ENCODE data around the gene NDUFV1.
"Not testable (repeated sequence)": the region's sequence is repeated elsewhere in the genome, so short reads cannot be mapped to it uniquely, and the experiment has no call there.

NDUFV1 gene

GRCh38 chr11:67586568-67587250 is 20.0 kb upstream of the NDUFV1 start:
- DNase-seq (ENCODE audit: low read depth), result no peak

- no peak for DNase-seq (ENCODE audit: low read depth)
Measured at GRCh38 chr11:67588136-67588503, 18.6 kb upstream of the NDUFV1 start.

DNA sequence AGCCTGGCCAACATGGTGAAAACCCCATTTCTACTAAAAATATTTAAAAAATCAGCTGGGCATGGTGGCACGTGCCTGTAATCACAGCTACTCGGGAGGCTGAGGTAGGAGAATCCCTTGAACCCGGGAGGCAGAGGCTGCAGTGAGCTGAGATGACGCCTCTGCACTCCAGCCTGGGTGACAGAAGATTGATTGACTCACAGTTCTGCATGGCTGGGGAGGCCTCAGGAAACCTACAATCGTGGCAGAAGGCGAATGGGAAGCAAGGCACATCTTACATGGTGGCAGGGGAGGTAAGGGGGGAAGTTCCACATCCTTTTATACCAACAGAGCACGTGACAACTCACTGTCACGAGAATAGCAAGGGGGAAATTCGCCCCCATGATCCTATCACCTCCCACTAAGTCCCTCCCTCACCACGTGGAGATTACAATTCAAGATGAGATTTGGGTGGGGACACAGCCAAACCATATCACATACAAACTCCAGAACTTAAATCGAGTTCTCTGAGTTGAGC is 17.8 kb upstream of the NDUFV1 start:
- DNase-seq (ENCODE audit: low read depth), result not testable (repeated sequence)

DNA sequence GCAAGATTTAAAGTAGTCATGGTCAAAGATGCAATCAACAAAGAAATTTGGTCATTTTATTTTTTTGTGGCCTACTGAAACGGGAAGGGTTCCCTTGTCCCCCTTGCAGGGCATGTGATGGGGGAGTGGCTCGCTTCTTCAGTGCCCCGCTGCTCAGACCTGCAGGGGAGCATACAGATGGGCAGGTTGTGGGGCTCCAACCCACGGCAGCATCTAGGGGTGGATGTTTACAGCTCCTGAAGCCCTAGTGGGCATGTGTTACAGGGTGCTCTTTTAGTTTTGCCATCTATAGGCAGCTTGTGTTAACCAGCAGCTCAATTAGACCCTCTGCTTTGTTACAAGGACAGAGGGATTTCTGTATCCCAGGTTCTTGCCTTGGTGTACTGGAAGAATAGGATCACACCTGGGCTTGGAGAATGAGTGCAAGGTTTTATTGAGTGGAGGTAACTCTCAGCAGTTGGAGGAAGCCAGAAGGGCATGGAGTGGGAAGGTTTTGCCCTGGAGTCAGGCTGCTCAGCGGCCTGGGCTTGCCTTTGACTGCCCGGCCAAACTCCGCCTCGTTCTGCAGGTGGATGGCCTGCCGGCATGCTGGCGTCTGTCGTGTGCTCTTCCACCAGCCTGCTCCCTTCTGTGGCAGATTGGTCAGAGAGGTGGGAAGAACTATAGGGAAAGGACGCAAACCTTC is 13.7 kb upstream of the NDUFV1 start:
- no peak for DNase-seq (ENCODE audit: low read depth)

DNA sequence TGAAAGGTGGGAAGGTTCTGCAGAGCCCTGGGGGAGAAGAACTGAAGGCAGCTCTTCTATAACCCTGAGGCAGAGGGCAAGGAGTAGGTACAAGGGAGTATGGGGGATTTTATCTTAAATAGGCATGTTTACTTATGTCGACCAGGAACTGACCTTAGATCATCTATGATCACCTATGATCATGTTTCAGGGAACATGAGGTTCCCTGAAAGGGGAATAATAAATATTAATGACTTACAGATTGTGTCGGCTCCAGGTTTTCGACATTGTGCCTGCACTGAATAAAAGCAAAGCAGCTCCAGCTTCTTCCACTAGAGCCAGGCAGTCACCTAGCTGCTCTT is 13.2 kb upstream of the NDUFV1 start:
- DNase-seq (ENCODE audit: low read depth), result no peak

DNA sequence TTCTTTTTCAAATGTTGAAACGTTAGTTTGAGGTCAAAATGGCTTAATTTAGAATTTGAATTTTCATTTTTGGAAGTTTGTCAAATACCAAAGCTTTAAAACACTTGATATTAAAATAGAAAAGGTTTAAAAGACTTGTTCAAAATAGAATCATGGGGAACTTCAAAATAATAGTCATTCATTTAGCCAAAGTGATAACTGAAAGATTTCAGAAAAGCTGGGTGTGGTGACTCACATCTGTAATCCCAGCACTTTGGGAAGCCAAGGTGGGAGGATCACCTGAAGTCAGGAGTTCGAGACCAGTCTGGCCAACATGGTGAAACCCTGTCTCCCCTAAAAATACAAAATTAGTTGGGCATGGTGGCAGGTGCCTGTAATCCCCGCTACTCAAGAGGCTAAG is 12.3 kb upstream of the NDUFV1 start:
- DNase-seq (ENCODE audit: low read depth), result no peak

GRCh38 chr11:67596753-67597300 is 9.9 kb upstream of the NDUFV1 start:
- DNase-seq (ENCODE audit: low read depth), result no peak

DNA sequence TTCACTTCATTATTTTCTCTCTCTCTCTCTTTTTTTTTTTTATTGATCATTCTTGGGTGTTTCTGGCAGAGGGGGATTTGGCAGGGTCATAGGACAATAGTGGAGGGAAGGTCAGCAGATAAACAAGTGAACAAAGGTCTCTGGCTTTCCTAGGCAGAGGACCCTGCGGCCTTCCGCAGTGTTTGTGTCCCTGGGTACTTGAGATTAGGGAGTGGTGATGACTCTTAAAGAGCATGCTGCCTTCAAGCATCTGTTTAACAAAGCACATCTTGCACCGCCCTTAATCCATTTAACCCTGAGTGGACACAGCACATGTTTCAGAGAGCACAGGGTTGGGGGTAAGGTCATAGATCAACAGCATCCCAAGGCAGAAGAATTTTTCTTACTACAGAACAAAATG is 9.3 kb upstream of the NDUFV1 start:
- not testable (repeated sequence) for DNase-seq (ENCODE audit: low read depth)

GRCh38 chr11:67597963-67598362 is 8.8 kb upstream of the NDUFV1 start:
- not testable (repeated sequence) for DNase-seq (ENCODE audit: low read depth)

DNA sequence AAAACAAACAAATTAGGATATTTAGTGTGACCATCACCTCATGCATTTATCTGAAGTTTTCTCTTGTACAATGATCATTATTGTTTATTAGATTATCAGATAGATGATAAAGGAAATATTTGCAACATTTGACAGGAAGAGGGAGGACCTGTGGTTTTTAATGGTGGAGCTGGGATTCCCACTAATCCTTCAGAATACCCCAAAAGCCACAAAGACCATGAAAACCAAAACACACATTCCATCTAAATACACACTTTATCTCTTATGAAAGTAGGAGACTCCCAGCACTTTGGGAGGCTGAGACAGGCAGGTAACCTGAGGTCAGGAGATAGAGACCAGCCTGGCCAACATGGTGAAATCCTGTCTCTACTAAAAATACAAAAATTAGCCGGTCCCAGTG is 7.6 kb upstream of the NDUFV1 start:
- DNase-seq (ENCODE audit: low read depth), result no peak

- DNase-seq (ENCODE audit: low read depth), result no peak
Measured at GRCh38 chr11:67600324-67601029, 6.3 kb upstream of the NDUFV1 start.

DNA sequence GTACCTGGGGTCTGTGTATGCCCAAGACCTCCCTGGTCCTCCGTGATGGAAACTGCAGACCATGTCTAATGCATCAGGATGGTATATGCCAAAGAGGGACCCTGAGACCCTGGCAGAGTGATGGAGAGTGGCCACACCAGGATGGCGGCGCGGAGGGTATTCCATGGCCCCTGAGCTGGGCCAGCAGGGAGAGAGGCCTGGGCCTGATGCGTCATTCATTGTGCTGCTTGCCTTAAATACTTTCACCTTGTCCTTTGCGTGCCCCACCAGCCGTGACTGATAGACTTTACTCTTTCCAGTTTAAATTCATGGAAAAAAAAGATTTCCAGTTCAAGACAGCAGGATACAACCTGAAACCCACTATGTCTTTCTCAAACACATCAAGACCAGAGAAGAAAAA is 5.6 kb upstream of the NDUFV1 start:
- no peak for DNase-seq (ENCODE audit: low read depth)

GRCh38 chr11:67604119-67604518 is 2.6 kb upstream of the NDUFV1 start:
- DNase-seq (ENCODE audit: low read depth), result not testable (repeated sequence)

DNA sequence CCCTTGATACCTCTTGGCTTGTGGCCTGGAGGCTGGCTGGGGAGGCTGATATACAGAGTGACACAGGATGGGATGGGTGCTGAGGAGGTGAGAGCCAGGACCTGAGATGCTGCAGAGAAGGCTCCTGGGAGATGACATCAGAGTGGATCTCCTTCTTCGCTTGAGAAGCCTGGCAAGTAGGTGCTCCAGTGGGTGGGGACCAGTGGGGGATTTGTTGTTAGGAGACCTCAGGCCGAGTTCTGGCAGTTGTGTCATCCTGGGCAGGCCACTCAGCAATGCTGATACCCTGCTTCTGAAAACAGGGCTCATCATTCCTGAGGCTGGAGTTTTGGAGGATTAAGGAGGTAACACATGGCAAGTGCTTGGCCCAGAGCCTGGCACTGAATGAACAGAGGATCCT is 1.9 kb upstream of the NDUFV1 start:
- no peak for DNase-seq (ENCODE audit: low read depth)

DNA sequence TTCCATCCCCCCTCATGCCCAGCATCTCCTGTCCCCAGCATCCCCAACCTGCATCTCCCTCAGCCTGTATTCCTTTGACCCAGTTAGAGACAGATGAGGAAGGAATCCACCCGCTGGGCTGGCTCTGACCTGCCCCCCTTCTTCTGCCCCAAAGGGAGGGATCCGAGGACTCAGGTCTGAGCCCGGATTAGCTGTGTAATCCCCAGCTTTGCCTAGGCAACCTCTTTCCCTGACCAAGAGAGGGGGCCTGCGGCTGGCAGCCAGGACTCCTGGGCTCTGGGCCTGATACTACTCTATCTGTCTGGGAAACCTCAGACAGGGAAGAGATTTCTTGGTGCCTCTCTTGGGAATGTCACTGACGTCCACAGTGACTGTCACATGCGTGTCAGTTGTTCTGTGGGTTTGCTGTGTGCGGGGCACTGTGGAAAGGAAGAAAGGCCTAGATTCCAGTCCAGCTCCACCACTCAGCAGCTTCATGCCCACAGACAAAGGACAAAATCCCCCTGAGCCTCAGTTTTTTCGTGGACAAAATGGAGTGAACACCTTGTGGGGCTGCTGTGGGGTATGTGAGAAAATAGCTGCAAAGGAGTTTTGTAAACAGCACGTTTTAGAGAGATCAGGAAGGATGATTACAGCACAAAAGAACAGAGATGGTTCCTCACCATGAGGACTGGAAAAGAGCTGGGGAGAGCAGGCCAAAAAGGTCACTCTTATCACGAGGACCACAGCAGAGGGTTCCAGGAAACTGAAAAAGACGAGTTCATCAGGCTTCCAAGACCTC is 1.3 kb upstream of the NDUFV1 start:
- DNase-seq (ENCODE audit: low read depth), result no peak

DNA sequence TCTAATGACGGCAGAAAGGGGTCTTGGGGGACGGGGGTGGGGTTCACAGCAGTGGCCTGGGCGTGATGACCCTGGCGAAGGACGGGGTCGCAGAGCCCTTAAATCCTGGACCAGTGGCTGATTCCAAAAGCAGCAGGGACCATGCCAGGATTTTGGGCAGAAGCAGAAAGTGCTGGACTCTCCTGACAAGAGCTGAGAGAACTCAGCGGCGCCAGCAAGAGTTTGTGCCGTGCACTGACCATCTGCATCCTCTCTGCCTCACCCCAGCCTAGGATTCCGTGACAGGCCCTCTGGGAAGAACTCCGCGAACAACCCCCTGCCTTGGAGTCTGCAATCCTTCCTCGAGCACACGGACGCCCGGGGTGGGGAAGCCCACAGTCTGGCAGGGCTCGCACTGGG is 644 bp upstream of the NDUFV1 start:
- DNase-seq (ENCODE audit: low read depth), result no peak

DNA sequence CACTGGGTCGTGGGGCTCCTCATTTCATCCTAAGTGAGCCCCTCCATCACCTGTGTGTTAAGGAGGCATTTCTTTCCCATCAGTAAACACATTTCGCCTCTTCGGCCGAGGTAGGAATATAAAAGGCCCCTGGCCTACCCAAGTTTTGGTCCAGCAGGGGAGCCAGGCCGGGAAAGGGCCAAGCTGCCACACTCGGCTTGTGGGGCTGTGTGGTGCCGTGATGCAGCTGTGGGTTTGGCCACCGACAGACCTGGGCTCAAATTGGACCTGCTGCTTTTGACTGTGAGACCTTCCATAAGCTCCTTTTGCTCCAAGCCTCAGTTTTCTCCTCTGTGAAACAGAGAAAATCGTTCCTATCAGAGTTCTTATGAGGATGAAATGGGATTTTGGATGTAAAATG is 771 bp downstream of the NDUFV1 start:
- no peak for DNase-seq (ENCODE audit: low read depth)

DNA sequence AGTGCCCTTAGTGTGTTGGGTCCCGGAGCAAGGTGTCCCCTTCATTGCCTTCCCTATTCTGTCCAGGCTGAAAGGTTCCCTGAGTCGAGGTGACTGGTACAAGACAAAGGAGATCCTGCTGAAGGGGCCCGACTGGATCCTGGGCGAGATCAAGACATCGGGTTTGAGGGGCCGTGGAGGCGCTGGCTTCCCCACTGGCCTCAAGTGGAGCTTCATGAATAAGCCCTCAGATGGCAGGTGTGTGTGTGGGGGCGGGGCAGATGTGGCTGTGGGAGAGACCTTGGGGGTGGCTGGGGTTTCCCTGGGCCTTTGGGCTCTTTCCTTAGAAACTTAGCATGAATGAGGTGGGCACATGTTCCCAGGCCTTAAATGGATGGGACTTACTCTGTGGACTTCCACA is 1.8 kb downstream of the NDUFV1 start:
- DNase-seq (ENCODE audit: low read depth), result no peak

DNA sequence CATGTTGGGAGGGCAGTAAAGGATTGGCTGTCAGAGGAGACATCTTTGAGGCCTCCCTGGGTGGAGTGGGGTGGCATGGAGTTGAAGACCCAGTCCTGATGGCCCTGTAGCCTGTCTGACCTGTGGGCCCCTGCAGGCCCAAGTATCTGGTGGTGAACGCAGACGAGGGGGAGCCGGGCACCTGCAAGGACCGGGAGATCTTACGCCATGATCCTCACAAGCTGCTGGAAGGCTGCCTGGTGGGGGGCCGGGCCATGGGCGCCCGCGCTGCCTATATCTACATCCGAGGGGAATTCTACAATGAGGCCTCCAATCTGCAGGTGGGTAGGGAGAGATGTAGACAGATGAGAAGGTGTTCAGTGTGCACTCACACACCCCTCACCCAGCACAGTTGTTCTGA is 2.6 kb downstream of the NDUFV1 start:
- DNase-seq (ENCODE audit: low read depth), result no peak

GRCh38 chr11:67610302-67610868 is 3.6 kb downstream of the NDUFV1 start:
- no peak for DNase-seq (ENCODE audit: low read depth)

DNA sequence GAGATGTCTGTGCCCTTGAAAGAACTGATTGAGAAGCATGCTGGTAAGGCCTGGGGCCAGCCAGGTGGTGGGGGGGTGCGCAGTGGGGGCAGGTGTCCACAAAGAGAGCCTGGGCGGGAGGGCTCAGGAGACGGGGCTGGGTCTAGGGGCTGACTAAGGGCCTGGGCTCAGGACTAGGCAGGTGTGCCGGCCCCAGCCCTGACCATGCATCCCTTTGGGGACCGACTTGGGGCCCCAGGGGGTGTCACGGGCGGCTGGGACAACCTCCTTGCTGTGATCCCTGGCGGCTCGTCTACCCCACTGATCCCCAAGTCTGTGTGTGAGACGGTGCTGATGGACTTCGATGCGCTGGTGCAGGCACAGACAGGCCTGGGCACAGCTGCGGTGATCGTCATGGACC is 4.4 kb downstream of the NDUFV1 start:
- DNase-seq (ENCODE audit: low read depth), result no peak

All from HS-27A (cell line).